IPS DF 6.9 (cell line): ENCODE data around the gene PTPN23.

Source experiments
- DNase-seq: peaks from one replicate; pipeline ENCODE4 v3.0.0-alpha.2; 2013; ENCODE audit warnings: low read depth, low spot score
- H3K27ac ChIP-seq: one replicate; pipeline ENCODE4 v1.5.1; 2013; ENCODE audit warnings: low read length, control low read depth
- H3K27me3 ChIP-seq: 2 replicates; pipeline ENCODE4 v1.6.1; 2013; ENCODE audit warnings: mild to moderate bottlenecking, low read length; ENCODE audit not compliant: control insufficient read depth, insufficient read depth
- H3K36me3 ChIP-seq: 2 replicates; pipeline ENCODE4 v1.6.1; 2013; ENCODE audit warnings: low read length; ENCODE audit not compliant: control insufficient read depth, insufficient read depth
- H3K4me1 ChIP-seq: 2 replicates; pipeline ENCODE4 v1.6.1; 2013; ENCODE audit warnings: low read length; ENCODE audit not compliant: control insufficient read depth, insufficient read depth
- H3K4me3 ChIP-seq: 2 replicates; pipeline ENCODE4 v1.5.1; 2013; ENCODE audit warnings: mild to moderate bottlenecking, low read length
- H3K9me3 ChIP-seq: 2 replicates; pipeline ENCODE4 v1.6.1; 2013; ENCODE audit warnings: low read length, inconsistent platforms; ENCODE audit not compliant: control insufficient read depth, insufficient read depth
- WGBS: extraction: QIAGEN DNeasy Blood & Tissue Kit; methylation state at CpG from one replicate; pipeline ENCODE4 v1.1.7; 2013; ENCODE audit warnings: mixed read lengths, missing lambda C conversion rate; ENCODE audit not compliant: insufficient read length, insufficient coverage; 5-methylcytosine and 5-hydroxymethylcytosine counted together

PTPN23 gene

GRCh38 chr3:47405820-47406761, 25.3 kb downstream of the PTPN23 start:
- no peak overlapping the region for H3K4me3 ChIP-seq
- H3K9me3 ChIP-seq = no peaks in the 10 kb centered on the region
- H3K36me3 ChIP-seq = peaks cover 28% of the 10 kb centered on the region
- WGBS = no CpG with 5 or more reads among the region's 31 CpGs
- no peaks in the 10 kb centered on the region for H3K4me1 ChIP-seq
- no peaks in the 10 kb centered on the region for H3K27me3 ChIP-seq
- DNase-seq = no peak
- H3K27ac ChIP-seq = no peak overlapping the region

- no peaks in the 10 kb centered on the region for H3K9me3 ChIP-seq
- no peak overlapping the region for H3K27ac ChIP-seq
- no peak overlapping the region for H3K4me3 ChIP-seq
- H3K27me3 ChIP-seq = no peaks in the 10 kb centered on the region
- DNase-seq = no peak
- H3K36me3 ChIP-seq = peaks cover 33% of the 10 kb centered on the region
- WGBS = no CpG with 5 or more reads among the region's 9 CpGs
- no peaks in the 10 kb centered on the region for H3K4me1 ChIP-seq
These were observed 25.9 kb downstream of the PTPN23 start for GRCh38 chr3:47406762-47407149.

- H3K27me3 ChIP-seq = no peaks in the 10 kb centered on the region
- H3K36me3 ChIP-seq = peaks cover 37% of the 10 kb centered on the region
- H3K9me3 ChIP-seq = no peaks in the 10 kb centered on the region
- H3K4me3 ChIP-seq = no peak overlapping the region
- DNase-seq = no peak
- H3K27ac ChIP-seq = no peak overlapping the region
- no peaks in the 10 kb centered on the region for H3K4me1 ChIP-seq
- WGBS = no CpG with 5 or more reads among the region's 7 CpGs
These were observed 26.4 kb downstream of the PTPN23 start for GRCh38 chr3:47407237-47407636.

- WGBS = no CpG with 5 or more reads among the region's 18 CpGs
- Histone ChIP-seq H3K27me3 (no peaks in the 10 kb centered on the region), H3K36me3 (peaks cover 43% of the 10 kb centered on the region), H3K4me1 (no peaks in the 10 kb centered on the region), H3K4me3 (no peak overlapping the region), H3K9me3 (no peaks in the 10 kb centered on the region), H3K27ac (no peak overlapping the region)
- DNase-seq = no peak
These were observed 27.3 kb downstream of the PTPN23 start for GRCh38 chr3:47407896-47408838.

GRCh38 chr3:47408839-47409229, 28.0 kb downstream of the PTPN23 start:
- Histone ChIP-seq H3K4me3 (no peak overlapping the region), H3K9me3 (no peaks in the 10 kb centered on the region), H3K36me3 (peaks cover 50% of the 10 kb centered on the region), H3K27me3 (no peaks in the 10 kb centered on the region), H3K4me1 (no peaks in the 10 kb centered on the region), H3K27ac (no peak overlapping the region)
- no CpG with 5 or more reads among the region's 15 CpGs for WGBS
- no peak for DNase-seq

- H3K4me3 ChIP-seq = no peak overlapping the region
- DNase-seq = no peak
- H3K27me3 ChIP-seq = no peaks in the 10 kb centered on the region
- peaks cover 55% of the 10 kb centered on the region for H3K36me3 ChIP-seq
- H3K27ac ChIP-seq = no peak overlapping the region
- no peaks in the 10 kb centered on the region for H3K4me1 ChIP-seq
- no peaks in the 10 kb centered on the region for H3K9me3 ChIP-seq
- no CpG with 5 or more reads among the region's 15 CpGs for WGBS
These were observed 28.5 kb downstream of the PTPN23 start for GRCh38 chr3:47409284-47409683.

GRCh38 chr3:47409688-47410416, 29.0 kb downstream of the PTPN23 start:
- Histone ChIP-seq H3K36me3 (peaks cover 59% of the 10 kb centered on the region), H3K4me1 (no peaks in the 10 kb centered on the region), H3K27ac (no peak overlapping the region), H3K9me3 (no peaks in the 10 kb centered on the region), H3K4me3 (no peak overlapping the region), H3K27me3 (no peaks in the 10 kb centered on the region)
- WGBS = no CpG with 5 or more reads among the region's 26 CpGs
- DNase-seq = no peak

GRCh38 chr3:47410417-47410720, 29.5 kb downstream of the PTPN23 start:
- H3K27me3 ChIP-seq = no peaks in the 10 kb centered on the region
- DNase-seq = no peak
- no CpG with 5 or more reads among the region's 10 CpGs for WGBS
- no peak overlapping the region for H3K4me3 ChIP-seq
- no peaks in the 10 kb centered on the region for H3K4me1 ChIP-seq
- peaks cover 63% of the 10 kb centered on the region for H3K36me3 ChIP-seq
- no peaks in the 10 kb centered on the region for H3K9me3 ChIP-seq
- H3K27ac ChIP-seq = no peak overlapping the region

- no peak overlapping the region for H3K4me3 ChIP-seq
- H3K27ac ChIP-seq = no peak overlapping the region
- WGBS = no CpG with 5 or more reads among the region's 30 CpGs
- H3K4me1 ChIP-seq = no peaks in the 10 kb centered on the region
- H3K9me3 ChIP-seq = no peaks in the 10 kb centered on the region
- no peaks in the 10 kb centered on the region for H3K27me3 ChIP-seq
- DNase-seq = no peak
- H3K36me3 ChIP-seq = peaks cover 63% of the 10 kb centered on the region
These were observed 30.2 kb downstream of the PTPN23 start for GRCh38 chr3:47410801-47411646.
